ENCODE results near the gene SPOCK2.

- TF ChIP-seq CTCF (IDR thresholded peaks at IDR 0.05) (no peak), EZH2 (IDR thresholded peaks at IDR 0.05) (no peak)
Observed at GRCh38 chr10:72072046-72072445, 16.3 kb downstream of the SPOCK2 start.

Data from neural progenitor cell (in vitro differentiated cells).